Globus pallidus (tissue), 1 donor: ENCODE measurements around the gene VAV2.

Source experiments
- DNase-seq: peaks from one replicate; pipeline ENCODE4 v3.0.0-alpha.2; 2015; ENCODE audit warnings: low spot score

The VAV2 gene

DNA sequence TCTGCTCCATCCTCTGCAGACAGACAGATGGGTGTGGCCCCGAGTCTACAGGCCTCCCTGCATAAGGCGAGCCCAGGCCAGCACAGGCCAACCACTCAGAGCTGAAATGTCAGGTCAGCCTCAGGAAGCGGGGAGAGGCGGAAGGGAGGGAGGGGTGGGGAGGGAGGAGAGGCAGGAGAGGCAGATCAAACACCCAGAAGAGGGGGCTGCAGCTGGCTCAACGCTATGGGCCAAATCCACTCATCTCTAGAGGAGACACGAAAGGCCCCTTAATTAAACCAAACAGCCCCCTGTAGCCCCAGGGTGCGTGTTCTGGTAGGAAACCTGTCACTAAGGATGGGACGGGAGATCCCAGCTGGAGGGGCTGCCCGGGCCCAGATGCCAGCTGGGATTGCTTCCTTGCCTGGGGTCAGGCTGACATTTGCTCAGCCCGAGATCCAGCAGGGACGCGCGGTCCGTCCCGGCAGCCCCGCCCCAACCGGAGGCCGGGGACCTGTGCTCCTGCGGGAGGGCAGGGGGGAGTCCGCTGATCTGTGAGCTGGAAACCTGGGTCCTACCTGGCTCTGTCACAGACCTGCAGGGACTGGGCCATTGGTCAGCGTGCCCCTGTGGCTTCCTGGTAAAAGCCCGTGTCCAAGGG lies 156.7 kb downstream of the VAV2 start:
- DNase-seq, result no peak

DNA sequence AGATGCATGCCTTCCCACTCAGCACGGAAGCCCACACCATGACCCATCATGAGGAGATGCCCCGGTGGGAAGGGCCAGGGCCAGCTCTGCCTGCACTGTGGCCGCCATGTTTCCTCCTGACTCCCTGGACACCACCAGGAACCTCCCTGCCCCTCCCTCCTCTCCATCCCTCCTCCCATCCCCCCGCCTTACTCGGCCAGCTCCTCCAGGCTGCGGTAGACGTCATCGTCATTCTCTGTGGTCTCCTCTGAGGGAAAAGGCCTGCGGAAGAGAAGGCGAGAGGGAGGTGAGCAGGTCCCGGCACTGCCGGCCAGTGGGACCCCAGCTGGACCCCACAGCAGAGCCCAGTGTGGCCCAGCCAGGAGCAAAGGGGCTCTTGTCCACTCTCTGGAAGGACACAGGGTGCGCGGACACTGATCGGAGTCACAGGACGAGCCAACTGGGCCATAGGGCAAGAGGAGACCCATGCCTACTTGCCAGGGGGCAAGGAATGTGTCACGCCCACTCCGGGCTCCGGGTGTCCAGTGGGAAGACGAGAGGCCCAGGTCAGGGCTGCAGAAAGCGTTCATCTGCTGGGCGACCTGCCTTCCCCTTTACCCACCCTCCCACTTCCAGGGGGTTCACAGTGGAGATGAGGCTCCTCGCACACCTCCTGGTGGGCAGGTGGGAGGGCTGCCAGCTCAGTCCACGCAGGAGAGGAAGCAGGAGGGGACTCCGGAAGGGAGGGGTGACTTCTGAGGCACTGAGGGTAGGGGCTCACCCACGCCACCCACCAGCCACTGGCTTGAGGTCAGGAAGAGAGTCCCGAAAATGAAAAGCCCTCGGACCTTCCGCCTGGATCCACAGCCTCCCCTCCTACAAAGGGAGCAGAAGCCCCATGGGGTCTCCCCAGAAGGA lies 157.8 kb downstream of the VAV2 start:
- DNase-seq, result no peak

GRCh38 chr9:133833388-133834025 lies 158.6 kb downstream of the VAV2 start:
- DNase-seq, result no peak

- no peak for DNase-seq
Measured at GRCh38 chr9:133832877-133833276, 159.2 kb downstream of the VAV2 start.

DNA sequence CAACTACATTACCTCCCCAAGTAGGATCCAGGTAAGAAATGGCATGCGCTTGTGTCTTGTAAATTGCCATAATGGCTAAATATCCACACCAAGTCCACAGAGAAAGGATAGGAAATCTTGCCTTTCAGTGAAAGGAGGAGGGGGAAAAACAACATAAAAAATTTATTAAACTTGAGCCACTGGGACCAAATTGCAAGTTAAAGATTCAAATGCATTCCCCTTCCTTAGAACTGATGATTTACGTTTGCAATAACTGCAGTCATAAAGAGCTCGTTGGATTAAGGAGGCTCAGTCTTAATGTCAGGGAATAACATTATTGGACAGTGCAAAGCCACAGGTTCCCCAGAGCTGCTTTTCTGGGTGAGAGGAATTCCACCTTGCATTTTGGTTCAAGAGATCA lies 161.4 kb downstream of the VAV2 start:
- DNase-seq, result no peak

GRCh38 chr9:133830310-133830709 lies 161.8 kb downstream of the VAV2 start:
- no peak for DNase-seq

GRCh38 chr9:133828338-133828997 lies 163.7 kb downstream of the VAV2 start:
- no peak for DNase-seq

DNA sequence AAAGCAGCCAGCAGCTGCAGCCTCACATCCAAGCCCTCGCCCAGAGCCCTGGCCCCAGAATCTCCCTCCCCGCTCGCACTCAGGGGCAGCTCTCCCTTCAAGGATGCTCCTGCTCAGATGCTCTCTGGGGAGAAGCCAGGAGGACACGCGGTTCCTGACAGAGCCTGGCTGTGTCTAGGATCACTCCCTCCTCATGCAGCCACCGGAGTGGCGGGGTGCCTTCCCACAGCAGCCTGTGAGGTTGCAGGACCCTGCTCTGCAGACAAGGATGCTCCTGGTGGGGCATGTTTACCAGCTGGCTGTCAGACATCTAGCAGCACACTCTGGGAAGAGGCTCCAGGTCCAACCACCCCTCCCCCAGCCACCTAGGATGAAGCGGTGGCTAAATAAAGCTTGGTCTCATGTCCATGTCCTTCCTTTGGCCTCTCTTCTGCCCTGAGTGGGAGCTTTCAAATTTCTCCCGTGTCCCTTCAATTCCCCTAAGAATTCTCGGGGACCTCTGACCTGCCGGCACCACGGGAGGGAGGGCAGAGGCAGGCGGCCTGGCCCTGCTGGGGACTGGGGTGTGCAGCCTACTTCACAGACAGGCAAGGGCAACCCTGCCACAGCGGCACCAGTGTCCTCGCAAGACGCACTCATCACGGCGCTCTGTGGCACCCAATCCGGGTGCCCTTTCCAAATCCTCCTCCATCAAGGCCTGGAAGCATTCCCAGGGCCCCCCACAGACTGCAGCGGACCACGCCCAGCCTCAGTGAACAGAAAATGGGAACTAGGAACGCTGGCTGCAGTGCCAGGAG lies 165.6 kb downstream of the VAV2 start:
- DNase-seq, result no peak

- no peak for DNase-seq
Measured at GRCh38 chr9:133825555-133826218, 166.4 kb downstream of the VAV2 start.

GRCh38 chr9:133824802-133825186 lies 167.3 kb downstream of the VAV2 start:
- no peak for DNase-seq

DNA sequence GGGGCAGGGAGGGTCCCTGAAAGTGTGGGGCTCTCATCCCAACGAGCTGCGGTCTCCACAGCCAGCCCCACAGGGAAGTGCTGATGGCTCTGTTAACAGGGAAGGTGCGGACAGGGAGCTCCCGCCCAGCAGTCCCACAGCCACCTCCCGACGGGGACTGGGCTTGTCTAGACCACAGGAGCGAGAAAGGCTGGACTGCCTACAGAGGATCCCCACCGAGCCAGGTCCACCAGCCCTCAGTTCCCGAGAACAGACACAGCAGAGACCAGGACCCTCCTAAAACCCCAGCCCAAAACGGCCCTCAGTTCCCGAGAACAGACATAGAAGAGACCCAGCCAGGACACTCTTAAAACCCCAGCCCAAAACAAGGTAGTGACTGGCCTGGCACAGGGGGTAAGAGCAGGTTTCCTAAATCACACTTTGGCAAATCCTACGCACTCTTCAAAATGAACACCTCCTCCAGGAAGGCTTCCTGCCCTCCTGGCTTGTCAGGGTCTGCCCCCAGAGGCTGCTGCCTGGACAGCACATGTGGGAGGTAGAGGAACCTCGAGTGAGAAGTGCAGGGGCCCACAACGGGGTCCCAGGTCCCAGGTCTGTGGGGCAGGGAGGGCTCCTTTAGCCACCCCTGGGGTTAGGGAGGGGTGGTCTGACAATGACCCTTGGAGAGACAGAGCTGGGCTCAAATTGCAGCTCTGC lies 167.9 kb downstream of the VAV2 start:
- DNase-seq, result no peak

DNA sequence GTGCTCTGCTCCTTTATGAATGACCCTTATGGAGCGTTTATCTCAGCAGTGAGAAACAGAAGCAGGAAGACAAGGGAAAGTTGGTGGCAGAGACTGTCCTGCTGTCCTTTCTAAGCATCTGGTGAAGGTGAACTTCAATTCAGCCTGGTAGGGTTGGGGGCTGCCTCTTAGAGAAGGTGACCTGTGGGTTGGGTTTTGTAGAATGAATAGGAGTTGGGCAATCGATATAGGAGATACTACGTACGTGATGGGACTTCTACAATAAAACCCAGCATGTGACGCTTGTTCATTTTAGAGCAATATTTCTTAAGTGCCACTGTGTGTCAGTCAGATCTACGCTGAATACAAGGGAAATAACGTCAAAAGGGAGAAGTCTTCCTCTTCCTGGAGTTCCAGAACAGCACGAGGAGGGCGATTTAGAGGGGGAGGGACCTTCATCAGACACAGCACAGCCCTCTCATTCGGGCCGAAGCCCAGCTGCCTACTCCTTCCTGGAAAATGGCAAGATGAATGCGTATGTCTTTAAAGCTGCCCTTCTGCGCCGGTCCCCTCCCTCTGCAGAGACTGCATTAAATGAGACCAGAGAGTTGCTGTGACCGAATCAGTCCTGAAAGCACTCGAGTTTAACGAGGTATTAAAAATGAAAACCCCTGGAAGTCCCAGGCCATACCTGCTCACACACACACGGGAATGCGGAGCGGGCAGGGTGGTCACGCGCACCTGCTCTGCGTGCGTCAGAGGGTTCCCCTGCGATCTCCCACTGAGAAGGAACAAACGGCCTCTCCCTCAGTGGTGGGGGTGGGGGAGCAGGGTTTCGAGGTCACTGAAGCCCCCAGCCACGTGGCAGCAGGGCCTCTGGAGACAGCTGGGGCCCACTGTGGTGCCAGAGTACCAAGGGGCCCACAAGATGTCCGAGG lies 168.7 kb downstream of the VAV2 start:
- no peak for DNase-seq

GRCh38 chr9:133822430-133823065 lies 169.6 kb downstream of the VAV2 start:
- no peak for DNase-seq

DNA sequence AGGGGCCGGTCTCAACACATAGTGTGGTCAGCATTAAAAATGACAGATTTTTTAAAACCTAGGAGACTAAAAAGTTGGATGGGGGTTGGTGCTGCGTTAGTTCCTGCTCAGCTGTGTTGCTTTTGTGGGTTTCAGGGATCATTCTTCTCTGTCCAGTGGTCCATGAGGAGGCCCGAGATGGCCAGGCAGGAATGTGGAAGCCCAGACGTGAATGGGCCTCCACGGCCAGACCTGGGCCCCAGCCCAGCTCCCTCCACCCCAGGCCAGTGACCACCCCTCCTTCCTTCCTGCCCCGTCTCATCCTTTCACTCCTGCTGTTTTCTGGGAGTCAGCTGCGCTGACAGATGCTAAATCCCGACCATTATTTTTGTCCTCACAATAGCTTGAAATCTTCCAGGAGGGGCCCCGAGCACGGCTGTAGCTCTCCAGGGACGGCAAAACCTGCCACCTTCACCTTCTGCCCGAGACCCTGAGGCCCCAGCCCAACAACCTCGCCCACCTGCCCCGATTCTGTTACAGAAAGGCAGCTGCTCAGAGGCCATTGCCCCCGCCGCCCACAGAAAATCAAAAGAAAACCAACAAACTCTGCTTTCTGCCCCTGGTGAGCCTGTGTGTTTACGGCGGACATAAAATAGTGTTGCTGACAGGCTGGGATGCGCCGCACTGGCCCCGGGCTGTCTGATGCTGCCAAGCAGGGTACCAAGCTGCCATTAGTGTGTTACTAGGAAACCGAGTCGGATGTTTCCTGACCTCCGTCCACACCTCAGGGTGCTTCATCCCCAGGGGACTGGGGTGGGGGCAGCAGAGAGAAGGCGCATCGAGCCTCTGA lies 170.3 kb downstream of the VAV2 start:
- DNase-seq, result no peak

DNA sequence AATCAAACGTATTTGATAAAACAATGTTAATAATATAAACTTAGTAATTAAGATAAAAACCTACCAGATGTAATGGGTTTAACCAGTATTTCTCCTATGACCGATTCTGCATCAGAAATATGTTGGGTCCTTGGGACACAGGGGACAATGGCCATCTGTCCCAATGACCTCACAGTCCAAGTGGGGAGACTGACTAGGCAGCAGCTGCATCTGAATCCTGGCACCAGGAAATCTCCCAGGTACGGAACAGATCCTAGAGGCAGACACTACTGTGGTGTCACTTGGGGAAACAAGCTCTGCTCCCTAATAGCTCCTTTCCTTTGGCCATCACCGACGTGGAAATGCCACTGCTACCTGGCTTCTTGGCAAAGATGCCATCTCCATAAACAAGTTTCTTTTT lies 172.2 kb downstream of the VAV2 start:
- DNase-seq, result no peak

- DNase-seq, result no peak
Measured at GRCh38 chr9:133818444-133818843, 173.7 kb downstream of the VAV2 start.

- no peak for DNase-seq
Measured at GRCh38 chr9:133815781-133816180, 176.3 kb downstream of the VAV2 start.

GRCh38 chr9:133814586-133815208 lies 177.4 kb downstream of the VAV2 start:
- DNase-seq, result no peak
